HG03558 (cell line): ENCODE data around the gene PLPPR3.

Experiments used
- ATAC-seq: cut with Tn5 transposase; IDR thresholded peaks from one replicate; pipeline ENCODE4 v1.9.1; 2021; ENCODE audit warnings: moderate number of reproducible peaks; ENCODE audit not compliant: unreplicated experiment; ENCODE audit errors: extremely low read depth

Gene PLPPR3

DNA sequence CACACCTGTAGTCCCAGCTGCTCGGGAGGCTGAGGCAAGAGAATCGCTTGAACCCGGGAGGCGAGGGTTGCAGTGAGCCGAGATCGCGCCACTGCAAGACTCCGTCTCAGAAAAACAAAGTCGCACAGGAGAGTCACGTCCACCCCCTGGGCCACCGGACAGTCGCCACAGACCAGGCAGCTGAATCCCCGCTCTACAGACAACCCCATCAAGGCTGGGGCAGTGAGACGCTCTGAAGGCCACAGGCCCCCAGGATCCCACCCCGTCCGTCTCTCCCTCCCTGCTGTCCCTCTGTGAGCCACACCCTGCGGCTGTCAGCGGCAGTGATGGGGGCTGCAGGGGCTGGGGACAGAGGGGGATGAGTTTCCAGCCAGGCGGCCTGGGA is 40.0 kb downstream of the PLPPR3 start:
- ATAC-seq, result no peak

DNA sequence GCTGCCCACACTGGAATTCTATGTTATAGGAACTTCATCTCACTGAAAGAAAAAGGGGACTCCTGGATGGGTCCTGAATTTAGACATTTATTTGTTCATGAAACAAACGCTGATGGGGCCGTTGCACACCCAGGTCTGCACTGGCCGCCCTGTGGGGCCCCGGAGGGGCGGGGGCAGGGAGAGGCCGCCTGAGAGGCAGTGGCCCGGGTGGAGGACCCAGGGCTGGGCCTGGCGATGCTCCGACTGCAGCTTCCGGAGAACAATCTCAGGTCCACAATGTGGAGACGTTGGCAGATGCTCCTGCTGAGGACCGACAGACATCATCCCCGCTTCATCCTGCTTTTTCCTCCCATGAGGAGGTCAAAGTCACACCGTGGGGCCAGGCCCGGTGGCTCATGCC is 40.8 kb downstream of the PLPPR3 start:
- no peak for ATAC-seq

DNA sequence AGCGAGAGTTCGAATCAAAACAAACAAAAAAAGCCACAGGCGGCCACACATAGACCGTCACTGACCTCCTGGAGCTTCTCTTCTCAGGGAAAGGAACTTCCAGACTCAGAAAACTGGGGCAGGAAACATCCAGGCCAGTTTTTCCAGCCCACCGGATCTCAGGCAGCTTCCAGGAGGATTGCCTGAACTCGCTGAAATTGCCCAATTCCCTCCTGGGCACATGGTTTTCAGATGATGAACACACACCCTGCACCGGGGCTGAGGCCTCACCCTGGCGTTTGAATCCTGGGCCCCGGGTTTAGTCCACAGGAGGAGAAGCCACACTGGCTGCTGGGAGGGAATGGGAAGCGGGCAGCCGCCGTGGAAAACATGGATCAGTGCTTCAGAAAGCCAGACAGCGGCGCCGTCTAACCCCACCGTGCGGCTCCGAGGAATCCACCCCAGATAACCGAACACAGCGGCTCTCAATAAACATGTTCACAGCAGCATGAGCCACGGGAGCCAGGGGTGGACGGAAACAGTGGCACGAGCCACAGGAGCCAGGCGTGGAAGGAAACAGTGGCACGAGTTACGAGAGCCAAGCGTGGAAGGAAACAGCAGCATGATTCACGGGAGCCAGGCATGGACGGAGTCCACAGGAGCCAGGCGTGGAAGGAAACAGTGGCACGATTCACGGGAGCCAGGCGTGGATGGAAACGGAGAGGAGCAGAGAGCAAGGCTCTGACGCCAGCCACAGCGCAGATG is 42.7 kb downstream of the PLPPR3 start:
- no peak for ATAC-seq

DNA sequence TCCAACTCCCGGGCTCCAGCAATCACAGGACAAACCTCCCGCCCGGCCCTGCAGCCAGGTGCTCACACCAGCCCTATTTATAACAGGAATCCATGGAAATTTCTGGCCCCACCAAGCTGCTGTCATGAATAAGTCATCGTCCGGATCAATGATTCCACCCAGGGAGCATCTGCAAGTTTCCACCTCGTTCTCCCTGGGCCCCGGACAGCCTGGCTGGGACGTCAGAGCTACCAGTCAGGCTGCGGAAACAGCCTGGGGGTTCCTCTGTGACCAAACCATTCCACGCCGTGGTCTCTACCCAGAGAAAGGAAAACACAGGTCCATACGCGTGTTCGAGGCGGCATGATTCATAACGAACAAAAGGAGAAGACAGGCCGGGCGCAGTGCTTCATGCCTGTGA is 45.2 kb downstream of the PLPPR3 start:
- ATAC-seq, result no peak

DNA sequence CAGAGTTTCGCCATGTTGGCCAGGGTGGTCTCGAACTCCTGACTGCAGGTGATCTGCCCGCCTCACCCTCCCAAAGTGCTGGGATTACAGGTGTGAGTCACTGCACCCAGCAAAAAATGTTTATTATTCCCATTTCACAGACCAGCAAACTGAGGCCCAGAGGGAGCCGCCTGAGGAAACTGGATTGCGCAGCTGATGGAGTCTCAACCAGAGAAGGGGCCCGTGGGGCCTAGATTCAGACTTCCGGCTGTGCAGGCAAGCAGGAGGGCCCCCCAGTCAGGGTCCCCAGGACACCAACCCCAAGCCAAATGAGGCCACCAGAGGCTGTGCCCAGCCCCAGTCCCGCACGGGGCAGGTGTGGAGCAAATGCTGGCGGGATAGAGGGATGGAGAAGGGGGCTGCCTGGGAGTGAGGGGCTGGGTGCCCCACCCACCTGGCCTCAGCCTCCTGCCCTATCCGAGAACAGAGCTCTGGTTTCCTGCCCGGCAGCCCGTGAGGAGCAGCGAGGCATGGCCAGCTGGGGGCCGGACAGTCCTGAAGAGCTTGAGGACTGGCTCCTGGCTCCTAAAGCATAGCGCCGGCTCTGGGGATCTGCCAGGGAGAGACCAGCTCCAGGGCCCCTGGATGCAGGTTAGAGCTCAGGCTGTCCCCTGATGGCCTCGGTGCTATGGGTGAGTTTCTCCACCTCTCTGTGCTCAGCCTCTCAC is 48.9 kb downstream of the PLPPR3 start:
- no peak for ATAC-seq

DNA sequence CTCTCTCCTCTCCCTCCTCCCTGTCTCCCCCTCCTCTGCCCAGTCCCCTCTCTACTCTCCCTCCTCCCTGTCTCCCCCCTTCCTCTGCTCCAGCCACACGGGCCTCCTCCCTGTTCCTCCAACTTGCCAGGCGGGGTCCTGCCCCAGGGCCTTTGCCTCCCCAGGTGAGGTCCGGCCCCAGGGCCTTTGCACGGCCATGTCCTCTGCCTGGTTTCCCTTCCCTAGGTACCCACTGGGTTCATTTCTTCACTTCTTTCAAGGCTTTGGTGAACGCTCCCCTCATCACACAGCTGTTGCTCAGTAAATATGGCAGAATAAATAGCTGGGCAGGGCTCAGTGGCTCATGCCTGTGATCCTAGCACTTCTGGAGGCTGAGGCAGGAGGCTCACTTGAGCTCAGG is 49.7 kb downstream of the PLPPR3 start:
- ATAC-seq, result no peak

DNA sequence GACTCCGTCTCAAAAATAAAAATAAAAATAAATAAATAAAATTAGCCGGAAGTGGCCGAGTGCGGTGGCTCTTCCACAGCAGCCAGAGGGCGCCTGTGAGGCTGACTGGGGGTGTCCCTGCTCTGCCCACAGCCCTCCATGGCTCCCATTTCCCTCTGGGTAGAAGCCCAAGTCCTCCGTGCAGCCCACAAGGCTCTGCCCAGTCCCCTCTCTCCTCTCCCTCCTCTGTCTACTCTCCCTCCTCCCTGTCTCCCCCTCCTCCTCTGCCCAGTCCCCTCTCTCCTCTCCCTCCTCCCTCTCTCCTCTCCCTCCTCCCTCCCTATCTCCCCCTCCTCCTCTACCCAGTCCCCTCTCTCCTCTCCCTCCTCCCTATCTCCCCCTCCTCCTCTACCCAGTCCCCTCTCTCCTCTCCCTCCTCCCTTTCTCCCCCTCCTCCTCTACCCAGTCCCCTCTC is 50.4 kb downstream of the PLPPR3 start:
- ATAC-seq, result no peak

DNA sequence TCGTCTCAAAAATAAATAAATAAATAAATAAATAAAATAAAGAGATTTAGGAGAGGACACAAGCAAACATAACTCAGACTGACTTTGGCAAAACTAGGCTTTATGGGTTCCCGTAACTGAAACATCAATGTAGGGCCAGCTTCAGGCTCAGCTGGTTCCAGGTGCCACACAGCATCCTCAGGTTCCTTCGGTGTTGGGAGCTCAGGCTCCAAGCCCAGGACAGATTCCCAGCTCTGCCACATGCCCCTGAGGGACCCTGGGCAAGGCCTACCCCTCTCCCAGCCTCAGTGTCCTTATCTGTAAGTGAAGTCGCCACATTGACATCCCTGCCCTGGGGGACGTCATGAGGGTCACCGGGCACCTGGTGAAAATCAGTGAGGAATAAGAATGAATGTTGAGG is 52.1 kb downstream of the PLPPR3 start:
- no peak for ATAC-seq

DNA sequence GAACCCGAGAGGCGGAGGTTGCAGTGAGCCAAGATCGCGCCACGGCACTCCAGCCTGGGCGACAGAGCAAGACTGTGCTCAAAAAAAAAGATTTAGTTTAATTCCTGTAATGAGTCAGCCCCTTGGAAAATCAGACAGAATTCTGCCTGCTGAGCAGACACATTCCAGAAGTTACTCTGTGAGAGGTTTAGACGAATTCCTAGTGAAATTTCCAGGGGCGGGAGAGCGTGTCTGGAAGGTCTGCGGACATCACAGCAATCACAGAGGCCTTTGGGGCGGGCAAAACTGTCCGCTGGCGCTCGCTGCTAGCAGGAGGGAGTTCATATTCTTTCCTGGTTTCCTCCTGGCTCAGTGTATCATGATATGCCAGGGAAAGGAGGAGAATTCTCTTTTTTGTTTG is 53.3 kb downstream of the PLPPR3 start:
- no peak for ATAC-seq

DNA sequence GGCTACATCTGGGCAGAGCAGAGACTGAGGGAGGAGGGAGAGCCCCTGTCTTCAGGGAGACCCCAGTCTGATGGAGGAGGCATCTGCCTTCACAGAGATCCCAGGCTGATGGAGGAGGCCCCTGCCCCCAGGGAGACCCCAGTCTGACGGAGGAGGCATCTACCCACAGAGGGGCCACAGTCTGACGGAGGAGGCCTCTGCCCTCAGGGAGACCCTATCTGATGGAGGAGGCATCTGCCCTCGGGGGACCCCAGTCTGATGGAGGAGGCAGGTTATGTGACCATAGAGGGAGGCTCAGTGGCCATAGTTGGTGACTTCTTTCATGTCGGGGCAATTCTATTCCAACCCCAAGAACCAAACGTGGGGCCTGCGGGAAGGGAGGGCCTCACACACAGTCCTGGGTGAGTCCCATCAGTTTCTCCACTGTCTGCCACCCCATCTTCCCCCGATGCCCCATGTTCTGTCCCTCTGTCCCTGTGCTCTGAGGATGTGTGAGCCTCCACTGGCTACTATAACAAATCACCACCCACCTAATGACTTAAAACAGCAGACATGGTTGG is 56.5 kb downstream of the PLPPR3 start:
- ATAC-seq, result no peak

DNA sequence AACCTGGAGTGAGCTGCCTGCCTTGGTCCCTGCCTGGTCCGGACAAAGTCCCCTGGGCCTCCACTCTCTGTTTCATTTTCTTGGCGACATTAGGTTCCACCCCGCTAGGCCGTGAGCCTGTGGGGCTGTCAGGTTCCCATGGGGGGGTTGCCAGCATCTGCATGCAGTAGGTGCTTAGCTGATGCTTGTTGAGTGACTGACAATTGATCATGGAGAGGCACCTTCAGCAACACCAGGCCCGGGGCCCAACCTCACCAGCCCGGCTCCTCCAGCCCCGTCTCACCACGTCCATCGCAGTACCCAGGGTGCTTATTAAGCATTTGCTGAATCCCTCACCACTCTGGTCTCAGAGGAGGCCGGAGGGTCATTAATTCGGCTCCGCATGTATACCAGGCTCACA is 57.5 kb downstream of the PLPPR3 start:
- ATAC-seq, result no peak

DNA sequence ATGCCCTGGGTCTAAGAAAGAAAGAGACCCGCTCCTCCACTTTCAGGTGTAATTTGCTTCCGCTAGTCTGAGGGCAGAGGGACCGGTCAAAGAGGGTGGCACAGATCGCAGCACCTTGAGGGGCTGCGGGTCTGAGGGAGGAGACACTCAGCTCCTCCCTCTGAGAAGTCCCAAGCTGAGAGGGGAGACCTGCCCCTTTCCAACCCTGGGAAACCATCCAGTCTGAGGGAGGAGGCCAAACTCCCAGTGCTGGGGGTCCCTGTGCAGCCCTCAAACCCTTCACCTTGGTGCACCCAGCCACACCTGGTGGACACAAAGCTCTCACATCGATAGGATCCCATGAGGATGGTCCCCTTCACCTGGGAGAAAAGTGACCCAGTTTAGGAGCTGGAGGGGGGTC is 57.9 kb downstream of the PLPPR3 start:
- no peak for ATAC-seq

DNA sequence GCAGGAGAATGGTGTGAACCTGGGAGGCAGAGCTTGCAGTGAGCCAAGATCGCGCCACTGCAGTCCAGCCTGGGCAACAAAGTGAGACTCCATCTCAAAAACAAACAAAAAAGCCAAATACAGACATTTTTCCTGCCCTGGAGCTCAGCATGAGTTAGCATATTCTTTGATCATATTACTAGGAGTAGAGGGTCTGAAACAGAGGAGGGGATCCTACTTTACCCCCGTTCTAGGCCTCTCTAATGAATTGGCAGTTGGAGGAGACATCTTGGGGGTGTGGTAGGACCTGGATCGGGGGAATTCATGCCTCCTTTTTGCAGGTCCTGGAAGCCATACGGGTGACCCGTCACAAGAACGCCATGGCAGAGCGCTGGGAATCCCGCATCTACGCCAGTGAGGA is 58.6 kb downstream of the PLPPR3 start:
- no peak for ATAC-seq
